Mammary epithelial cell (primary cell): ENCODE results near the gene NCOA7.

Experiments used
- EZH2 ChIP-seq: IDR thresholded peaks from 2 replicates; pipeline ENCODE4 v1.6.1; 2012; ENCODE audit warnings: low read length, inconsistent platforms, borderline replicate concordance
- TF ChIP-seq, protein P1 (sequence below), 2 donors: IDR thresholded peaks in 1 of 2; conservative IDR thresholded peaks in 1 of 2; 2 replicates each; pipeline ENCODE4 v1.5.1; 2011 to 2012; ENCODE audit warnings: inconsistent platforms in 2 of 2, low read length in 2 of 2, mild to moderate bottlenecking in 2 of 2, control low read depth in 1 of 2, low read depth in 1 of 2; ENCODE audit not compliant: insufficient read depth in 1 of 2; ENCODE audit errors: extremely low read depth in 1 of 2

DNA sequence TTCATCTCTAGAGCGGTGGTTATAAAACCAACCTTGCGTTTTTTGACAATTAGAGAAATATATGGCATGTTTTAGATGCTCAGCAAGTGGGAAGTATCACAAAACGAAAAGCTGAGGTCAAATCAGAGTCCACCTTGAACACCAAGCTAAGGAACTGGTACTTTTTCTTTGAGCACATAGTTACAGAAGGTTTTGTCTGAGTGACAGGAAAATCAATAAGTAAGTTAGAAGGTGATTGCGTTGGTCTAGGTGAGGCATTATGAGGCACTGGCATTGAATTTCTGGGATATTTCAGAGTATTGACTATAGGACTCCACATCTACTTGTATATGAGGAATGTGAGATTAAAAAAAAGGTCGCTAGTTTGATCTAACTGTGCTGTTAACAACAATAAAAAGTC lies 165.2 kb downstream of the NCOA7 start:
- TF ChIP-seq, protein P1, sequence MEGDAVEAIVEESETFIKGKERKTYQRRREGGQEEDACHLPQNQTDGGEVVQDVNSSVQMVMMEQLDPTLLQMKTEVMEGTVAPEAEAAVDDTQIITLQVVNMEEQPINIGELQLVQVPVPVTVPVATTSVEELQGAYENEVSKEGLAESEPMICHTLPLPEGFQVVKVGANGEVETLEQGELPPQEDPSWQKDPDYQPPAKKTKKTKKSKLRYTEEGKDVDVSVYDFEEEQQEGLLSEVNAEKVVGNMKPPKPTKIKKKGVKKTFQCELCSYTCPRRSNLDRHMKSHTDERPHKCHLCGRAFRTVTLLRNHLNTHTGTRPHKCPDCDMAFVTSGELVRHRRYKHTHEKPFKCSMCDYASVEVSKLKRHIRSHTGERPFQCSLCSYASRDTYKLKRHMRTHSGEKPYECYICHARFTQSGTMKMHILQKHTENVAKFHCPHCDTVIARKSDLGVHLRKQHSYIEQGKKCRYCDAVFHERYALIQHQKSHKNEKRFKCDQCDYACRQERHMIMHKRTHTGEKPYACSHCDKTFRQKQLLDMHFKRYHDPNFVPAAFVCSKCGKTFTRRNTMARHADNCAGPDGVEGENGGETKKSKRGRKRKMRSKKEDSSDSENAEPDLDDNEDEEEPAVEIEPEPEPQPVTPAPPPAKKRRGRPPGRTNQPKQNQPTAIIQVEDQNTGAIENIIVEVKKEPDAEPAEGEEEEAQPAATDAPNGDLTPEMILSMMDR (conservative IDR thresholded peaks at IDR 0.05 in 1 of 2, IDR thresholded peaks at IDR 0.05 in 1 of 2; ENCODE audit: extremely low read depth in 1 of 2, insufficient read depth in 1 of 2, low read depth in 1 of 2, low read length in 2 of 2): no peak
- TF ChIP-seq EZH2: no peak
